Non-pigmented ciliary epithelial cell (primary cell): Measurements from ENCODE around the gene SDK2.

Experiments
- DNase-seq: peaks from one replicate; pipeline ENCODE4 v3.0.0-alpha.2; 2010; ENCODE audit warnings: low read depth

The SDK2 gene

GRCh38 chr17:73506470-73507435 is 137.5 kb downstream of the SDK2 start:
- DNase-seq, result no peak

GRCh38 chr17:73503560-73503959 is 140.7 kb downstream of the SDK2 start:
- no peak for DNase-seq

DNA sequence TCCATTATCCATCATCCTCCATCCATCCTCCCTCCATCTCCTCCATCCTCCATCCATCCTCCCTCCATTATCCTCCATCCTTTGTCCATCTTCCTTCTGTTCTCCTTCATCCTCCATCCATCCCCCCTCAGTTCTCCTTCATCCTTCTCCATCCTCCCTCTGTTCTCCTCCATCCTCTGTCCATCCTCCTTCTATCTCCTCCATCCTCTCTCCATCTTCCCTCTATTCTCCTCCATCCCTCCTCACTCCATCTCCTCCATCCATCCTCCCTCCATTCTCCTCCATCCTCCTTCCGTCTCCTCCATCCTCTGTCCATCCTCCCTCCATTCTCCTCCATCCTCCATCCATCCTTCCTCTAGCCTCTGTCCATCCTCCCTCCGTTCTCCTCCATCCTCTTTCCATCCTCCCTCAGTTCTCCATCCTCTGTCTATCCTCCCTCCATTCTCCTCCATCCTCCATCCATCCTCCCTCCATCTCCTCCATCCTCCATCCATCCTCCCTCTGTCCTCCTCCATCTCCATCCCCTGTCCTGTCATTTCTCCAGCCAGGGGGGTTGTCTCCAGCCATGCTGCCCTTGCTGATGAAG is 143.7 kb downstream of the SDK2 start:
- no peak for DNase-seq

DNA sequence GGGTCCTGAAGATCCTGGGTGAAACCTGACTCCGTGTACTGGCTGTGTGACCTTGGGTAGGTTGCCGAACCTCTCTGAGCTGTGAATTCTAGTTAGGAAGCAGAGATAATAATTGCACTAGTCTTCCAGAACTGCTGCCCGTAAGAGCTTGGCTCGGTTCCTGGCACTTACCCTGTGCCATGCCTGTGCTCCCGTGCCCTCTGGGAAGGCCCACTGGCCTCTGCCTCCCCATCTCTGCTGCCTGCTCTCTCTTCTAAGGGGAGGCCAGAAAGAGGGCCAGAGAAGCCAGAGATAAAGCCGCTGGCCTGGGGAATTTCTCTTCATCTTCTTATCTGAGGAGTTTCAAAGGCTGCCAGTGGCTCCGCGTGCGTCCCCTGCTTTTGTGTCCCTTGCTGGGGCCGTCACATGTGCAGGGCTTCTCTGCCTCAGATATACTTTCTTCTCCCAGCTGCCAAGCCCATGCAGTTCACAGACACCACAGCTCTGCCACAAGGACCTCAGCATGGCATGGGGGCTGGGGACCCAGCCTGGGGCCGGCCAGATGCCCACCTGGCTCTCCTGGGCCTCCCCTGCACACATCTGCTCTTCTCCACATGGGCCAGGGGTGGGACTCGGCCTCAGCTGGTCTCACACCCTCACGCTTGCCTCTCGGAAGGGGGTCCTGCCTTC is 145.2 kb downstream of the SDK2 start:
- no peak for DNase-seq

DNA sequence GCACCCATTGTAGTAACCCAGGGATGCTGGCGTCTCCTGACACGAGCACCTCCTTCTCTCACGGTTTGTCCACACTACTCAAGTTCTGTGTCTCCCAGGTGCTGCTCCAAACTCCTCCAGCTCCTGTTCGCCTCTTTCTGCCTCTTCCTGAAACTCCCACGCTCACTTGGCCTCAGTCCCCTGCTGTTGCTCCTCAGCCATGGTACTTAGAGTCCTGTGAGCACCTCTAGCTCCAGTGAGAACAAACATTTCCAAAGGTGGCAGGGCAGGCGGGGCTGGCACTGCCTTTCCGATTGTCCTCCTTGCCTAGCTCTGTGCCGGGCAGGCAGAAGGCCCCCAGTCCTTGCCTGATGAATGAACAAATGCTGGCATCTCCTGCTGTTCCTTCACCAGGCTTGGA is 146.1 kb downstream of the SDK2 start:
- DNase-seq, result no peak

DNA sequence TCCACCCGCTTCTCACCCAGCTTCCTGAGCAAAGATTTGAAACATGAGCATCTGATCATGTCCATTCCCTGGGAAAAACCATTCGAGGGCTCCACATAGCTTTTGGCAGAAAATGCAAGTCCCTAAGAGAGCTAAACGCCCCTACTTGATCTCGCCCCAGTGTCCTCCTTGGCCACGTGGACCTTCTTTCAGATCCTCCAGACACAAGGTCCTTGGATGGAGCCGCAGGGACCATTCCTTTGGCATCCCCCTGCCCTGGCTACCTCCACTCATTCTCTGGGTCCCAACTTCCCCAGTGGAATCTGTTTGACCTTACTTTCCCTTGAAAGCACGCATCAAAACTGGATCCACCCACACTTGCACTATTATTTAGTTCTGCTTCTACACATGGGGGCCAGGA is 146.5 kb downstream of the SDK2 start:
- no peak for DNase-seq

- DNase-seq, result no peak
Measured at GRCh38 chr17:73496232-73496631, 148.0 kb downstream of the SDK2 start.

- DNase-seq, result no peak
Measured at GRCh38 chr17:73495641-73496040, 148.6 kb downstream of the SDK2 start.

- DNase-seq, result no peak
Measured at GRCh38 chr17:73494950-73495349, 149.3 kb downstream of the SDK2 start.

DNA sequence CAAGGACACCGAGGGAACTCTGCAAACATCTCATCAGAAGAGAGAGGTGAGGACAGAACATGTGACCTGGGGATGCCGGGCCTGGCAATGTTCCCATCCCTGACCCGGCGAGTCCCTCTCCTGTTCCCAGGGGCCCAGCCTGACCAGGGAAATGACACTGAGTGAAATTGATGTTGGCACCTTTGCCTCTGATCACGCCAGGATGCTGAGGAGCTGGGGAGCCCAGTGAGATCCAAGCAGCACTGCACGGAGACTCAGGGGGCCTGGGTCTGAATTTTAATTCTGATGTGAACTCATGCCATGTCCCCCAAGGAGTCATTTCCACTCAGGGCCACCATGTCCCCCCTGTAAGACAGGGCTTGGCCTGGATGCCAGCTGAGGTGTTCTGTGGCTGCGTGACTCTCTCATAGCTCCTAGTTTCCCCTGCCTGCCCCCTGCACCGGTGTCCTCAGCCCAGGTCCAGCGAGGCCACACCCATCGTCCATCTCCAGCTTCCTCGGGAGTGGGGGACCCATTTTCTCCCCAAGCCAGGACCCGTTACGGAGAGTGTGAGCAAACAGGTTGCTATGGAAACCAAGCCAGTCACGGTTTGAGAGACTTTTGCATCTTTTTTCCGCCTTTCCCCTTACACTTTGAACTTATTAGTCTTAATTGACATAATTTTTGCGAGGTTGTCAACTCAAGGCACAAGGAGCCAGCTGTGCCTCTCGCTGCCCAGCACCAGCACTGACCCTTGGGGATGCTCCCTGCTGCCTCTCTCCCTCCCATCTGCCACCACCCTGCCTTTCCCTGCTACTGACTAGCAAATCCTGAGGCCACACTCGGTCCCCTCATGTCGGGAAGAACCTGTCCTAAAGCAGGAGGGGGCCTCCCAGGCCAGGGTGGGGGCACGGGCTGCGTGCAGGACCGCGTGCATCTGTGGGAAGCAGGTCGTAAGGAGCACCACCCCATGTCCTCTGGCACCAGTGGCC is 150.0 kb downstream of the SDK2 start:
- DNase-seq, result no peak

DNA sequence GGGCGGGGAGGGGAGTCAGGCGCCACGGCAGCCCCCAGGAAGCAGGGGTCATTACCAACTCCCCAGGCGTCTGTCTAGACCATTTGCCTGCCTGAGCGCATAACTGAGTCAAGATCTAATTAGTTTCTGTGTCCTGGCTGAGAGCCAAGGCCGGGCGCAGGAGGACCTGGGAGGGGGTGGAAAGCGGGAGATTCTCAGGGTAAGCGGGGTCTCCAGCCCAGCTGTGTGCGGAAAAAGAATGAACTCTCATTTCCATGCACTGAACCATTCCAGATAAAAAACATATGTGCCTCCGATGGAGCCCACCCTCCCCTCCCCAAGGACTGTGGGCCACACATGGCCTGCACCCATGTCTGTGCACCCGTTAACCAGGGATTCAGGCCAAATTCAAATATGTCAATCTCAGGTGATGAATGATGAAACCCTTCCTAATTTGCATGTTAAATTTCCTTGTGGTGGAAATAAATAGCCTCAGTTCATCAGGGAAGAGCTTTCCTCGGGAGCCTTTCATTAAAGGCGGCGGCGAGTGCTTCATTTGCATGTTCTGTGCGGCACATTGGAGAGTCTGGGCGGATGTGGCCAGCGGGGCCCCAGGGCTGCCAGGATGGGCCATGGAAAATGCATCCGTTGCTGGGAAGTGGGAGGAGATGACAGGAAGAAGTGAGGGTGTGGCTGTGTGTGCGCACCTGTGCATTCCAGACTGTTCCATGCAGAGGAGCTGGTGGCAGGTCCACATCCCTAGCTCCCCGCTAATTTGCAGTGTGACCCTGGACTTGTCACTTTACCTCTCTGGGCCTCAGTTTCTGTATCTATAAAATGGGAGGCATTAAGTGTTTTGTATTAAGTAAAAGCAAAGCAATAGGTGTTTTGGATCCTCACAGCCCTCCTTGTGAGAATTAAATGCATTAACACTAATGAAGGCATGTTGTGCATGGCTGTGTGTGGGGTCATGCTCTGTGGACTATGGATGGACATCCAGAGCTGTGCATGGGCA is 151.1 kb downstream of the SDK2 start:
- no peak for DNase-seq

DNA sequence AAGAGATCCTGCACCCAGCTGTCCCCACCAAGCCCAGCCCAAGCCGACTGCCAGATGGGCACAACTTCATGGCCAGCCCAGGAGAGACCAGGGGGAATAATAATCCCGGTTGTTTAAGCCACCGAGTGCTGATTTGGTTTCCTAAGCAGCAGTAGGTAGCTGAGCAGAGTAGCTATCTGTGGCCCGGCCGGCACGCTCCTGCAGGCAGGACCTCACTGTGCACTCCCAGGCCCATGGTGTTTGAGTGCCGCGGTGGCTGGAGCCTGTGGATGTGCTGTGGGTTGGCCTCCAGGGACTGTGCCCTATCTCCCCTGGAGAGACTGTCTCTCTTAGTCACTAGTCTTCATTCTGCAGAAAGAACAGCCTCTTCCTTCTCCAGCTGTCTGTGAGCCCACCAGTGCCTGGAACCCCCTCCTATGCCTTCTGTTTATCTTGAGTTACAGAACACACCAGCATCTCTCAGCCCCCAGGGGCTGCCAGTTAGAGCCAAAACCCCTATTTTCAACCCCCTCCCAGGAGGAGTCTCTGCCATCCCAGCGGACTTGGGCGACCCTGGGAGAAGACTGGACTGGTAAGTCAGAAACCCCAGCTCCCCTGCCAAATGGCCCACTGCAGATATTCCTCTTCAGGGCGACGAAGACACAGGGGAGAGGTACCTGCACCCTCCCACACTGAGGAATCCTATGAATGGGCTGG is 152.0 kb downstream of the SDK2 start:
- DNase-seq, result no peak

DNA sequence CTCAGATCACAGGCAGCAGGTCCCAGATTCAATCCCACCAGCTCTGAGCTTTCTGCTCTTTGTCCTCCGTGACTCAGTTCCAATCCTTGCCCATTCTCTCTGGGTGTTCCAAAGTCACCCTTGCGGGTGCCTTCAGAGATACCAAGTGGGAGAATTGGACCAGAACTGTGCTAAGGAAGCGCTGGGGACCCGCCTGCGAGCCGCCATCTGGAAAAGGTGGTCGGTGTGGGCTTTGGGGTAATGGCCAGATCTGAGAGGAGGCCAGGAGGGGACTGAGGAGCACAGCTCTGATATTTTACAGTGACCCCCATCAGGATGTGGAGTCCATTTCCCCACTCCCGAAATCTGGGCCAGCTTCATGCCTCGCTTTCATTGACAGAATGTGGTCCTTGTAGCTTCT is 152.6 kb downstream of the SDK2 start:
- no peak for DNase-seq

- DNase-seq, result no peak
Measured at GRCh38 chr17:73490851-73491250, 153.4 kb downstream of the SDK2 start.

DNA sequence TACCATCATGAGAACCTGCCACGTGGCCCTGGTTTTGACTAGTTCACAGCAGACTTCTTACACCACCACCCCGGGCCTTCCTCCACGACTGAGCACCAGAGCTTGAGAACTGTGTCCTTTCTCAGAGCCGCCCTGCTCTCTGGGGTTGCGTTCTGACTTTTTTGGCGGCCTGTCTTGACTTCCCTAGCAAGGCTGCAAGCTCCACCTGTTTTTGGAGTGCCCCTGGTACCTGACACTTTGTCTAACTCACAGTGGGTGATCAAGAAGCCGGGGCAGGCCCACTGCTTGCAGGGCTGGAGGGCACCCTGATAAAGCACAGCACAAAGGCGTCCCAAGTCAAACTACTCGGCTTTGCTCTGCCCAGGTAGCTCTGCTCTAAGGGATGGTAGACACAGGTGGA is 154.3 kb downstream of the SDK2 start:
- no peak for DNase-seq

GRCh38 chr17:73489333-73489732 is 154.9 kb downstream of the SDK2 start:
- no peak for DNase-seq

- DNase-seq, result no peak
Measured at GRCh38 chr17:73485130-73485529, 159.1 kb downstream of the SDK2 start.

DNA sequence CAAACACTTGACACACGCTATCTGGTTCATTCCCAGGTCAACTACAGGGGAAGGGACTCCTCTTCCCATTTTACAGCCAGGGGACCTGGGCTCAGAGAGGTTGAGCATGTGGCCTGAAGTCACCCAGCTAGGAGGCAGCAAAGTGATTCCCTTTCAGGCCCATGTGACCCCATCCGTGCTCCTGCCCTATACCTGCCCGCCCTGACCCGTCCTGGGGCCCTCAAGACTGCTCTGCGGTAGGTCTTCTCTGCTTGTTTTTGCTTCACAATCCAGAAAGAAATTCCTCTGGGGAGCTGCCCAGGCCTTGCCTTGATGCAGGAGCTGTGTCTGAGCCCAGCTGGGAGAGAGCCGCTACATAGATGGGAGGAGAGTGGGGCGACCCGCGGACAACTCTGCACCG is 161.4 kb downstream of the SDK2 start:
- DNase-seq, result no peak

GRCh38 chr17:73482251-73482716 is 162.0 kb downstream of the SDK2 start:
- DNase-seq, result no peak

GRCh38 chr17:73481676-73482075 is 162.6 kb downstream of the SDK2 start:
- no peak for DNase-seq
